Panc1 (cell line): ENCODE results near the gene MARK4.

Experiments
- CTCF ChIP-seq: fragments of 450-650 bp; IDR thresholded peaks from 2 replicates; pipeline ENCODE4 v1.5.1; 2017; ENCODE audit warnings: mild to moderate bottlenecking
- POLR2AphosphoS5 ChIP-seq: IDR thresholded peaks from 2 replicates; pipeline ENCODE4 v1.6.1; 2012; ENCODE audit warnings: mild to moderate bottlenecking, low read depth, low read length, moderate library complexity
- REST ChIP-seq, 2 experiments: IDR thresholded peaks; 2 replicates each; pipeline ENCODE4 v1.6.1; 2011 to 2012; ENCODE audit warnings: low read depth in 2 of 2, control low read depth in 1 of 2, low read length in 1 of 2, mild to moderate bottlenecking in 1 of 2, moderate library complexity in 1 of 2; ENCODE audit not compliant: insufficient read depth in 1 of 2
- SIN3A ChIP-seq: IDR thresholded peaks from 2 replicates; pipeline ENCODE4 v1.6.1; 2012; ENCODE audit warnings: low read depth, mild to moderate bottlenecking, low read length, moderate library complexity, borderline replicate concordance; ENCODE audit not compliant: insufficient read depth
- TCF7L2 ChIP-seq: IDR thresholded peaks from 2 replicates; pipeline ENCODE4 v1.6.1; 2011; ENCODE audit warnings: mild to moderate bottlenecking, low read depth, low read length, inconsistent platforms

- TF ChIP-seq CTCF (no peak), POLR2AphosphoS5 (no peak), TCF7L2 (no peak), REST (IDR thresholded peaks at IDR 0.05; ENCODE audit: insufficient read depth in 1 of 2, low read depth in 2 of 2, low read length in 1 of 2) (no peak), SIN3A (no peak)
These were observed 29.4 kb downstream of the MARK4 start for GRCh38 chr19:45280471-45280961.
